HT1080 (cell line): ENCODE data around the gene MTHFR. TPM values are rescaled to one million over a fixed set of nuclear protein-coding genes. Genes with fewer than 3 reads are reported as not detected.

Experiments used
- DNase-seq: peaks from one replicate; pipeline ENCODE4 v3.0.0-alpha.2; 2015; ENCODE audit warnings: low read depth
- total RNA-seq: library from RNA; depleted of rRNA; stranded (reverse); fragments of >200 nt; shearing (Covaris generic); gene quantifications from 2 replicates; pipeline ENCODE4 v1.2.3, GENCODE V29; 2014

Gene MTHFR
- total RNA-seq, 1 experiment from 2014 or later, result 5.8 TPM

GRCh38 chr1:11799099-11799498 is 6.7 kb downstream of the MTHFR start:
- no peak for DNase-seq

GRCh38 chr1:11797525-11798216 is 8.1 kb downstream of the MTHFR start:
- peak; percentile 78 for DNase-seq

DNA sequence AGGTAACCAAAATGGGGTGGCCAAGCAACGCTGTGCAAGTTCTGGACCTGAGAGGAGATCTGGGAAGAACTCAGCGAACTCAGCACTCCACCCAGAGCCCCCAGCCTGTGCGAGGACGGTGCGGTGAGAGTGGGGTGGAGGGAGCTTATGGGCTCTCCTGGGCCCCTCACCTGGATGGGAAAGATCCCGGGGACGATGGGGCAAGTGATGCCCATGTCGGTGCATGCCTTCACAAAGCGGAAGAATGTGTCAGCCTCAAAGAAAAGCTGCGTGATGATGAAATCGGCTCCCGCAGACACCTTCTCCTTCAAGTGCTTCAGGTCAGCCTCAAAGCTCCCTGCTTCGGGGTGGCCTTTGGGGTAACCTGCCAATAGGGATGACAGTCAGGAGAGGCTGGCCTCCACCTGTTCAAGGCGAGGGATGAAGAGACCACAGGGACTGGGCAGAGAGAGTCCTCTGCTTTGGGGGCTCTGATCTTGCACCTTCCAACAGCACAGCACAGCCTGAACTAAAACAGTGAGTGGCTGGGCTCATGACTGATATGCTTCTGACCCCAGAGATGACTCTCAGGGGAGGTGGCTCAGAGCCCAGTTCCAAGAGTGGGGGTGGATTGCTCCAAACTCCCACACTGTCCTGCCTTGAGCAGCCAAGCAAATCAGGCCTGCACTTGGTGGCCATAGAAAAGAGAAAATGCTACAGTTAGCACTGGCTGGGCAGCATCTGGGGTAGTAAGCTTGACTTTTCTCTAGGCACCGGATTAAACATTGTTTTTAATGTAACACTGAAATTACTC is 9.5 kb downstream of the MTHFR start:
- peak; percentile 26 for DNase-seq

DNA sequence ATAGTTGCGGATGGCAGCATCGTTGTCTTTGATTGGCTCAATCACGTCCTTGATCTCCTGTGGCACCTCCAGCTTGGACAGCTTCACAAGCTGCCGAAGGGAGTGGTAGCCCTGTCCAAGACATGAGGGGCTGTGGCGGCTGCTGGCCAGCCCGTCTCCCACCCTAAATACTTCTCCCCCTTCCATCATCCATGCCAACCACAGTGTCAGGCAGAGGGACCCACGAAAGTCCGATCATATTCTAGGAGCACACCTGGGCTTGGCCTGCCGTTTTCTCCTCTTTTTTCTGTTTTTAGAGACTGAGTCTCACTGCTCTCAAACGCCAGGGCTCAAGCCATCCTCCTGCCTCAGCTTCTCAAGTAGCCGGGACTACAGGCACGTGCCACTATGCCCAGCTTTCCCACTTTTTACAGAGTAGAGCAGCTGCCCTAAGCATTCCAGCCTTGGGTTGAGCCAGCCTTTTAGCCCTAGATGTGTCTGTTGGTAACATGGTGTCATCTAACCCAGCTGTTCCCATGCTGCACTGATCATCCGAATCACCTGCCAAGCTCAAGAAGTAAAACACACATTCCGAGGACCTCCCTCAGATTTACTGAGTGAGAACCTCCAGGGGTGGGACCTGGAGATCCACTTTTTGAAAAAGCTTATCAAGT is 10.4 kb downstream of the MTHFR start:
- DNase-seq, result no peak

DNA sequence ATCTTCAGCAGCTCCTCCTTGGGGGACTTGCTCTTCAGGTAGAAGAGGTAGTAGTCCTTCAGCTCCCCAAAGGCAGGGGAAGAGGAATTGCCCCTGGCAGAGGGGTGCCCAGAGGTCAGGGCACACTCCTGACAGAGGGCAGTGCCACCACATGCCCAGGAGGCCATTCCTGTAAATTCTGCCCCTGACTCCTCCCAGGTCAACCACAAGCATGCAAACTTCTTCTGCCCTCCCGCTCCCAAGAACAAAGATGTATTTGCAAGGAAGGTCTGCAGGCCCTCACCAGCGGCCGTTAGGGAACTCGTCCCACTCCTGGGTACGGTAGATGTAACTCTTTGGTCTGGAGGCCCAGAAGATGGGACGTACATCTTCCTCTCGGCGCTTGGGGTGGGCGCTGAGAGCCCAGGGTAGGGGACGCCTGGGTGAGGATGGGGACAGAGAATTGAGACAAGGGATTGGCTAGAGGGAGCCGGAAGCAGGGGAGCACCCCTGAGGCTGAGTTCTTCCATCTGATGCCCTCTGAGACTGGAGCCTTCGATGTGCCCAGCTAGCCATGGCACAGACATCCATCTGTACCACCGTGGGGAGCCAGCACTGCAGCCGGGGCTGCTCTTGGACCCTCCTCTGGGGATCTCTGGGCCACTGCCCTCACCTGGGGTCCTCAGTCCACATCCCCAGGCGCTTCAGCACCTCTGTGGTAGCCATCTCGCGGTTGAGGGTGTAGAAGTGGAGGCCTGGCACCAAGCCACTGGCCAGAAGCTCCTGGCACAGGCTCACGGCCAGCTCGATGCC is 11.1 kb downstream of the MTHFR start:
- no peak for DNase-seq

GRCh38 chr1:11793819-11794218 is 11.9 kb downstream of the MTHFR start:
- DNase-seq, result no peak

DNA sequence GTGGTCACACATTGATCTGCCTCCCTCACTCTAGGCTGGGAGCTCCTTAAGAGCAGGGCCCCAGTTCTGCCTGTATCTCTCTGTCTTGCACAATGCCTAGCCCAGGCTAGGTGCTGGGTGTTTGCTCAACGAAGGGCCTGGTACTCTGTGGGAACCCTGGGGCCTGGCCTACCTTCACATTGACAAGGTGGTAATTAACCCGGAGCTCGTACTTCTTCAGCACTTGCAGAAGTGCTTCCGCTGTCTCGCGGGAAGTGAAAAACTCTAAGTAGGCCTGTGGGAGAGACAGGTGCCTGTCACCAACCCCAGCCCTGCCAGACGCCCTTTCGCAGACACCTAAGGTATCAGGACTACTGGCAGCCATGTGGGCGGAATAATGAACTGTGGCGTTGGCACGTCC is 13.7 kb downstream of the MTHFR start:
- no peak for DNase-seq

DNA sequence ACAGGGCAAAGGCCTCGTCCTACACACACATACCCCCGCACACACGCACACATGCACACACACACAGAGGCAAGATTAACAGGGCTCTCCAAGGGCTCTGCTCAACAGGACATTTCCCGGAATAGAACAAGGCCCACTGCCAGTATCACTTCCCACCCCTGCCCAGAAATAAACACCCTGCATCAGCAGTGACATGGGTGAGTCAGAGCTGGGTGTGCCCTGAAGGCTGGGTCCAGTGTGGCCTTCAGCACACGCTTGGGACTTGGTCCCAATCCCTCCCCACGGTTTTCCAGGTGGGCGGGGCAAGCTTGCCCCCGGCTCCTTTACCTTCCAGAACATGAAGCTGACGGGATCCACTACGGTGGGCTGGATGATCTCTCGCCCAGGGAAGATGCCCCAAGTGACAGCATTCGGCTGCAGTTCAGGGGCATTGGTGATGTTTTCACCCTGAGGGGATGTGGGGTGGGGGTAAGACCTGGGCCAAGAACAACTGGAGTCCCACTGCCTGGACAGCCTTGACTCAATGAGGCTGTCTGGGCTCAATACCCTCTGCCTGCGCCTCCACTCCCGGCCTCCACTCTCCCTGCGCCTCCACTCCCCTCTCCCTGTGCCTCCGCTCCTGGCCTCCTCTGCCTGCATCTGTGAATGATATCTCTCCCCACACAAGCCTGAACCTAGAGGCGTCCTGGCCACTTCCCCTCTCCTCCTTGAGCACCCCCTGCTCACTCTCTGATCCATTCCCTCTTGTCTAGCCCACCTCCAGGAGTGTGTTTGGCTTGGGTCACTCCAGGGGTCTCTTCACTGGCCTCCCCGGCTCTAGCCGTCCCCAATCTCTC is 14.7 kb downstream of the MTHFR start:
- peak; percentile 82 for DNase-seq

GRCh38 chr1:11790101-11790879 is 15.5 kb downstream of the MTHFR start:
- no peak for DNase-seq

DNA sequence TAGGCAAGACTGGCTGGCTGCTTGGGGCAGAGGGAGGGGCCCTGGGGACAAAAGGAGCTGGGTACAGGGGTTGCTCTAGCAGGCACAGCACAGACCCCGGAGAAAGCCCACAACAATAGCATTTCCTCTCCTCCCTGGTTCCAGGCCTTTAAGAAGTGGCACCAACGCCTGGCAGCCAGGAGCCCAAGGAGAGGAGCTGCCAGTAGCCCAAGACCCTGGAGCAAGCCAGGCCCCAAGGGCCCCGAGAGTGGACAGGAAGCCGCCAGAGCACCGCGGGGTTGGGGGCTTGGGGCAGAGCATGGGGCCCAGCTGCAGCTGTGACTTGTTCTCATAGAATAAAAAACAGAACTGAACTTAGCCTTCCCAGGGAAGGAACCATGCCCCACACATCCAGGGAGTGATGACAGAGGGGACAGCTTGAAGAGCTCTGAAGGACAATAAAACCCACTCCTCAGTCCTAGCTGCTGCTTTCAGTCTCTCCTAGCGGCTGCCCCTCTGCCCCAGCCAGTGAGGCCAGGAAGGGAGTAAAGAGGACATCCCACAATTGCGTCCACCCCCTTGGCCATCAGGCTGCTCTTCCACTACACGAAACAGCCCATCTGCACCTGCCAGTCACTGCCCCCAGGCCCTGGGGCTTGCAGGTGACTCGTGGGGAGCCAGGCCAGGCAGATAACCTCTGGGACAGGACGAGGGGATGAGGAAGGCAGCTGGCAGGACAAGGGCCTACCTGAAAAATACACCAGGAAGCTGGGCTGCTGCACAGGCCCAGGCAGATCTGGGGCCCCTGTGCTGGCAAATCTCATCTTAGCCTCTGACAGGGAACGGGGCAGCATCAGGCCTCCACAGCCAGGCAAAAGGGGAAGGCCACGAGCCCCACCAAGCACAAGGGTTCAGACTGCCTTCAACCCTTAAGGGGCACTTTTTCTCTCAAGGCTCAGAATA is 16.4 kb downstream of the MTHFR start:
- no peak for DNase-seq

GRCh38 chr1:11788549-11789053 is 17.2 kb downstream of the MTHFR start:
- DNase-seq, result no peak

GRCh38 chr1:11787804-11788436 is 17.8 kb downstream of the MTHFR start:
- no peak for DNase-seq

DNA sequence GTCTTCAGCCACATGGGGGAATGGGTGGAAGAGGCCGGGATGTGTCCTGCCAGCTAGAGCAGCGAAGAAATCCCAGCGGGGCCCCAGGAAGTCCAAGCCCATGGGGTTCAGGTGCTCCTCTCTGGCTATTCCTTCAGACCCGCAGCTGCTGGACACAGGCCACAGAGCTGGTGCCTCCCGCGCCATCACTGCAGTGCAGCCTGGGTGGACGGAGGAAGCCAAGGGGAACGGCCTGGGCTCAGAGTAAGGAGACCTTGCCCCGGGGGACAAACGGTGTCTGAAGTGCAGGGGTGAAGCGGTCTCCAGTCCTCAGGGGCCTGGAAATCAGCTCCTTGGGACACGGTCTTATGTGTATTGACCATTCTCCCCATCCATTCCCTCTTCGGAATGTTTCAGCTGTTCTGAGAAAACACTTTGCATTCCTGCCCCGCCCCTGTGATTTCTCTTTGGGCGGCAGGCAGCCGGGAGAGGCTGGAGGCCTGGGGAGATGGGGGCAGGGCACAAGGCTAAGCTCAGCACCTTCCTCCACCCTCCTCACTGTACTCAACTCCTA is 18.4 kb downstream of the MTHFR start:
- no peak for DNase-seq

DNA sequence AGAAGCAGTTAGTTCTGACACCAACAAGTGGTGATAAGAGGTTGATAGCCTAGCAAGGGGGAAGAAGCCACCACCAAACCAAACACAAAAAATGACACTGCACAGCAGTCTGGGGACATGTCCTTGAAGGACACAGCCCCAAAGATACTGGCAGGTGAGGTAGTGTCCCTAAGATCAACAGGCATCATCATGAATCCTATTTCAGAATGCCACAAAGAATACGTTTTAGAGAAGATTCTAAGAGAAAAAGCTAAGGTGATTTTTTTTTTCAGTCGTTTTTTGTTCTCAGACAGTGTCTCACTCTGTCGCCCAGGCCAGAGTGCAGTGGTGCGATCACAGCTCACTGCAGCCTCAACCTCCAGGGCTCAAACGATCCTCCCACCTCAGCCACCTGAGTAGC is 19.6 kb downstream of the MTHFR start:
- no peak for DNase-seq

- peak; percentile 46 for DNase-seq
Measured at GRCh38 chr1:11784993-11785769, 20.6 kb downstream of the MTHFR start.

DNA sequence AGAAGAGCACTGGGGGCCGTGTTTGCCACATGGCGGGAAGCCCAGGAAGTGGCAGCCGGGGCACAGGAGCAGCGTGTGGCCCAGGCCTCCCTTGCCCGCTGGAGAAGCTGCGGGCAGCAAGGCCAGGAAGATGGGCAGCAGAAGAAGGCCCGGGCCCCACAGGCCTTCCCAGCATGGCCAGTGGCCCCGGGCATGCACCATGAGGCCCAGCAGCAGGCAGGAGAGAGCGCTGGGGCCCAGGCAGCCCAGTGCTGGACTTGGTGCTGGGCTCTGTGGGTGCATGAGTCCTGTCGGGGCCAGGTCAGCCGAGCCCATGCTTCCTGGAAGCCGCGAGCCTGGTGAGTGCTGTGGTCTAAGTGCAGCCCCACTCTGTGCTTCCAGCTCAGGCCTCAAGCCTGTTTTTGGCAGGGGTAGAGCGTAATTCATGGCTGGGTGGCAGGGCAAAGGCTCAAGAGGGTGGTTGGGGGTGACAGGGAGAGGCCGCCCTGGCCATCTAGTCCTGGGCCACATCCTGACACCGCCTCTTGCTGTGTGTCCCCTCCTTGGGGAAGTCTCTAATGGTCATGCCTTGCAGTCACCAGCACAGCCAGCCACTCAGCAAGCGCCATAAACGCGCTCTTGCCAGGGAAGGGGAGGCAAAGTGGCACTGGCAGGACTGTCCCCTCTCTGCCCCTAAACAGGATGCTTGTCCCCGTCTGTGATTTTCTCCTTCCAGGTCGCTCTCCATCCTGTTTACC is 21.3 kb downstream of the MTHFR start:
- DNase-seq, result no peak
